Astrocyte of the spinal cord (primary cell): ENCODE measurements around the gene APOH.

Experiments
- DNase-seq: peaks from one replicate; pipeline ENCODE4 v3.0.0; 2011; ENCODE audit warnings: low read depth, low spot score
- H3K4me3 ChIP-seq: 2 replicates; pipeline ENCODE4 v1.5.1; 2011; ENCODE audit warnings: low read depth, mild to moderate bottlenecking, low read length, moderate library complexity
- CTCF ChIP-seq: IDR thresholded peaks from 2 replicates; pipeline ENCODE4 v1.5.1; 2012; ENCODE audit warnings: low read depth, mild to moderate bottlenecking, low read length, inconsistent platforms
- in situ Hi-C: cut with HindIII; loops from 2 replicates; pipeline ENCODE4 v1.10.0; 2017; ENCODE audit warnings: low sequenced_read_pairs

The APOH gene

DNA sequence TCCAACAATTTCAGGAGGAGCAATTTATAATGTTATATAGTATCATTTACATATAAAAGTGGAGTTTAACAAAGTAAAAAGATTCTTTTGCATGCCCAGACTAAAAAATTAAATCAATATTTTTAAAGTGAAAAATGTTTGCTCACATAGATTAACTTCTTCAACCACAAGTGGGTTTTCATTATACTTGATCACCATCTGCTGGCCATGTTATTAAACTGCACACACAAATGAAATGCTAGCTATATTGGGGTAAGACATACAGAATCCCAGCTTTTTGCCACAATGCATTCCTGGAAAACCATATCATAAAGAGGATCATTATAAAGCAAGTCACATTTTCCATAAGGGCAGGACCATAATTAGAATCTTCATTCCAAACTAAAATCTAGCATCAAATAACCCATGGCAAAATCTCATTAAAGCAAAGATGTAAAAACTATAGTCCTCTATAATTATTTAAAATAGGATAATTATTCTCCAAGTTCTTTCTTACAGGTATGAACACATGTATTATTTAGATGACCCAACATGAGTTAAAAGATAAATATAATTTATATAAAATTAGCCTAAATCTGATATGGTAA lies 63.6 kb downstream of the APOH start:
- peak; percentile 67 for DNase-seq
- in situ Hi-C loops: no loop called here
- peak; percentile 54 for TF ChIP-seq CTCF
- no peak overlapping the region for H3K4me3 ChIP-seq
